ENCODE results near the gene NINJ2.
A peak's percentile ranks its signal among the peaks of the same experiment; 100 is the strongest.
"Not testable (repeated sequence)": the region's sequence is repeated elsewhere in the genome, so short reads cannot be mapped to it uniquely, and the experiment has no call there.

Gene NINJ2, protein sequence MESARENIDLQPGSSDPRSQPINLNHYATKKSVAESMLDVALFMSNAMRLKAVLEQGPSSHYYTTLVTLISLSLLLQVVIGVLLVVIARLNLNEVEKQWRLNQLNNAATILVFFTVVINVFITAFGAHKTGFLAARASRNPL

GRCh38 chr12:663293-663871 is at the start of gene NINJ2:
TSS of gene NINJ2 (minus strand) at chr12:663445. CDS start at chr12:663360, 85 bp downstream.
- H3K79me2 ChIP-seq (ENCODE audit: insufficient read depth, low read length): no peaks in the 10 kb centered on the region
- no peak within 1 kb of the TSS for H3K4me3 ChIP-seq (ENCODE audit: low read depth in 1 of 2, low read length in 2 of 2)
- H3K36me3 ChIP-seq (ENCODE audit: insufficient read depth, low read length): no peaks in the 10 kb centered on the region
- no peak within 1 kb of the TSS for H3K27ac ChIP-seq (ENCODE audit: low read length)
- no peak within 1 kb of the TSS for H3K4me2 ChIP-seq (ENCODE audit: insufficient read depth, low read length)
- ATAC-seq (ENCODE audit: insufficient read depth, low read depth): peak; percentile 77
- no peak within 1 kb of the TSS for H2AFZ ChIP-seq (ENCODE audit: low read depth, low read length)
- DNase-seq: peak; percentile 34
- no peaks in the 10 kb centered on the region for H3K9me3 ChIP-seq (ENCODE audit: insufficient read depth, low read length, severe bottlenecking)
- H3K27me3 ChIP-seq (ENCODE audit: insufficient read depth, low read length, poor library complexity): peaks cover 21% of the 10 kb centered on the region
- H3K4me1 ChIP-seq (ENCODE audit: insufficient read depth, low read length): peaks cover 5% of the 10 kb centered on the region; the same call in 1 of the 2 replicates
- H4K20me1 ChIP-seq (ENCODE audit: insufficient read depth, low read length): no peaks in the 10 kb centered on the region
- H3K9ac ChIP-seq (ENCODE audit: low read depth, low read length): no peak within 1 kb of the TSS
- no peak for TF ChIP-seq EZH2 (IDR thresholded peaks at IDR 0.05; ENCODE audit: borderline replicate concordance, low read depth, low read length, severe bottlenecking)
- no peak for TF ChIP-seq CTCF (IDR thresholded peaks at IDR 0.05; ENCODE audit: borderline replicate concordance, extremely low read depth, low read length, poor library complexity, severe bottlenecking)

GRCh38 chr12:712172-712863 is 49.1 kb upstream of the NINJ2 start:
- no peaks in the 10 kb centered on the region for H3K4me1 ChIP-seq (ENCODE audit: insufficient read depth, low read length)
- no peaks in the 10 kb centered on the region for H3K79me2 ChIP-seq (ENCODE audit: insufficient read depth, low read length)
- H2AFZ ChIP-seq (ENCODE audit: low read depth, low read length): no peak overlapping the region
- H4K20me1 ChIP-seq (ENCODE audit: insufficient read depth, low read length): no peaks in the 10 kb centered on the region
- DNase-seq (no peak), ATAC-seq (ENCODE audit: insufficient read depth, low read depth) (no peak)
- no peak overlapping the region for H3K9ac ChIP-seq (ENCODE audit: low read depth, low read length)
- H3K4me3 ChIP-seq (ENCODE audit: low read depth in 1 of 2, low read length in 2 of 2): no peak overlapping the region
- H3K27me3 ChIP-seq (ENCODE audit: insufficient read depth, low read length, poor library complexity): peaks cover 2% of the 10 kb centered on the region
- no peaks in the 10 kb centered on the region for H3K9me3 ChIP-seq (ENCODE audit: insufficient read depth, low read length, severe bottlenecking)
- H3K36me3 ChIP-seq (ENCODE audit: insufficient read depth, low read length): no peaks in the 10 kb centered on the region
- H3K4me2 ChIP-seq (ENCODE audit: insufficient read depth, low read length): no peak overlapping the region
- no peak overlapping the region for H3K27ac ChIP-seq (ENCODE audit: low read length)
- TF ChIP-seq CTCF (IDR thresholded peaks at IDR 0.05; ENCODE audit: borderline replicate concordance, extremely low read depth, low read length, poor library complexity, severe bottlenecking) (no peak), EZH2 (IDR thresholded peaks at IDR 0.05; ENCODE audit: borderline replicate concordance, low read depth, low read length, severe bottlenecking) (no peak)

- TF ChIP-seq EZH2 (IDR thresholded peaks at IDR 0.05; ENCODE audit: borderline replicate concordance, low read depth, low read length, severe bottlenecking): no peak
- TF ChIP-seq CTCF (IDR thresholded peaks at IDR 0.05; ENCODE audit: borderline replicate concordance, extremely low read depth, low read length, poor library complexity, severe bottlenecking): no peak
- DNase-seq: no peak
- Histone ChIP-seq H4K20me1 (ENCODE audit: insufficient read depth, low read length) (no peaks in the 10 kb centered on the region), H3K9me3 (ENCODE audit: insufficient read depth, low read length, severe bottlenecking) (no peaks in the 10 kb centered on the region), H3K9ac (ENCODE audit: low read depth, low read length) (no peak overlapping the region), H3K79me2 (ENCODE audit: insufficient read depth, low read length) (no peaks in the 10 kb centered on the region), H3K27ac (ENCODE audit: low read length) (no peak overlapping the region), H3K4me3 (ENCODE audit: low read depth in 1 of 2, low read length in 2 of 2) (no peak overlapping the region), H3K4me2 (ENCODE audit: insufficient read depth, low read length) (no peak overlapping the region), H3K36me3 (ENCODE audit: insufficient read depth, low read length) (no peaks in the 10 kb centered on the region), H3K4me1 (ENCODE audit: insufficient read depth, low read length) (no peaks in the 10 kb centered on the region), H3K27me3 (ENCODE audit: insufficient read depth, low read length, poor library complexity) (peaks cover 2% of the 10 kb centered on the region), H2AFZ (ENCODE audit: low read depth, low read length) (no peak overlapping the region)
- no peak for ATAC-seq (ENCODE audit: insufficient read depth, low read depth)
Measured at GRCh38 chr12:709455-710020, 46.3 kb upstream of the NINJ2 start.

GRCh38 chr12:708084-708483 is 44.8 kb upstream of the NINJ2 start:
- not testable (repeated sequence) for H3K4me2 ChIP-seq (ENCODE audit: insufficient read depth, low read length); H3K36me3 ChIP-seq (ENCODE audit: insufficient read depth, low read length); H2AFZ ChIP-seq (ENCODE audit: low read depth, low read length); H3K4me3 ChIP-seq (ENCODE audit: low read depth in 1 of 2, low read length in 2 of 2); H3K79me2 ChIP-seq (ENCODE audit: insufficient read depth, low read length); H3K27me3 ChIP-seq (ENCODE audit: insufficient read depth, low read length, poor library complexity); H3K9ac ChIP-seq (ENCODE audit: low read depth, low read length); H3K4me1 ChIP-seq (ENCODE audit: insufficient read depth, low read length); DNase-seq; H3K27ac ChIP-seq (ENCODE audit: low read length); H4K20me1 ChIP-seq (ENCODE audit: insufficient read depth, low read length); ATAC-seq (ENCODE audit: insufficient read depth, low read depth); H3K9me3 ChIP-seq (ENCODE audit: insufficient read depth, low read length, severe bottlenecking)

Measured in DND-41 (cell line).